Neural cell (in vitro differentiated cells): ENCODE data around the gene ART1.

ENCODE experiments used
- CTCF ChIP-seq: fragments of 450-650 bp; IDR thresholded peaks from 2 replicates; pipeline ENCODE4 v1.5.1; 2014; ENCODE audit warnings: antibody characterized with exemption, mild to moderate bottlenecking, moderate library complexity; ENCODE audit not compliant: poor library complexity, severe bottlenecking
- EZH2 ChIP-seq: fragments of 200-600, 300-800 bp; shearing (Covaris generic), sonication (generic); IDR thresholded peaks from 2 replicates; pipeline ENCODE4 v1.6.1; 2014; ENCODE audit warnings: antibody characterized with exemption, low read length, borderline replicate concordance, mild to moderate bottlenecking; ENCODE audit not compliant: insufficient read depth, poor library complexity, severe bottlenecking
- POLR2AphosphoS5 ChIP-seq: IDR thresholded peaks from 2 replicates; pipeline ENCODE4 v1.6.1; 2012
- TAF1 ChIP-seq: IDR thresholded peaks from 2 replicates; pipeline ENCODE4 v1.6.1; 2012; ENCODE audit warnings: low read depth

- TF ChIP-seq POLR2AphosphoS5 (no peak), EZH2 (no peak), CTCF (no peak), TAF1 (no peak)
These were observed 624 bp downstream of the ART1 start for GRCh38 chr11:3645552-3645951.
